NT2/D1 (cell line): ENCODE measurements around the gene NR0B2.

Experiments
- SUZ12 ChIP-seq: IDR thresholded peaks from 2 replicates; pipeline ENCODE4 v1.6.1; 2011; ENCODE audit not compliant: insufficient read length, insufficient read depth; ENCODE audit errors: extremely low read depth
- ZNF274 ChIP-seq: IDR thresholded peaks from 2 replicates; pipeline ENCODE4 v1.6.1; 2011; ENCODE audit warnings: mild to moderate bottlenecking, low read depth, low read length

DNA sequence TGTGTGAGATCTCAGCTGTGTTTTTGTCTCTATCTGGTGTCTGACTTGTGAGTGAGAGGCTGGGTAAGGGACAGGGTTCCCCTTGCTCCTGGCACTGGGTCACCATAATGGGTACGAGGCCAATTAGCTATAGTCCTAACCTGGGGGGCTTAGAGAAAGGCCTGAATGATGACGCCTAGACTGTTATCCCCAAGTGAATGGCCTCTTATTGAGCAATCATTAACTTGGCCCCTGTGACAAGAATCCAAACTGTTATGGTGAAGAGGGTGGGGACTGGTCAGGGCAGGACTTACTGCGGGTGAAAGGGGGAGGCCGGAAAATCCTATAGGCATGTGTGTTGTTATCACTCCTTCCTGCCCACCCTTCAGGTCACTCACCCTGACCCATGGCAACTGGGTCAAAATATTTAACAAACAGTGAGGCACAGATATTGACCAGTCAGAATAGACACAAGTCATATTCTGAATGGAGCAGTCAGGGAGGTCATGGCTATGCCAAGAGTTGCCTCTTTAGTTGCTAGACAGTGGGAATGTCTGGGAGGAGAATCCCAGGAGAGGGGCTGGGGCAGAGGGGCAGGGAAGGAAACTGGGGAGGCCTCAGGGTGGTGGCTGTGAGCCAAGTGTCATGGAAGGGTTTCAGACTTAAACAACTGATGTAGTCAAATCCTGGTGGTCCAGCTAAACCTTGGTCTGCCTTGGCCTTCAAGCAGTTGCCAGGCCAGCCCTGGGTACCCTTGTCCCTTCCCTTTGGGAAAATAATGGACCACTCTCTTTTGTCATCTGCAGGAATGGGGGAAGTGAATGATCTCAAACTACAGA lies 3.2 kb downstream of the NR0B2 start:
- TF ChIP-seq SUZ12, result no peak
- TF ChIP-seq ZNF274, result no peak
